HG02943 (cell line): ENCODE data around the gene CNDP1.

Source experiments
- ATAC-seq: cut with Tn5 transposase; IDR thresholded peaks from one replicate; pipeline ENCODE4 v1.9.1; 2021; ENCODE audit warnings: mild to moderate bottlenecking, low read depth, moderate library complexity; ENCODE audit not compliant: unreplicated experiment

Gene CNDP1

DNA sequence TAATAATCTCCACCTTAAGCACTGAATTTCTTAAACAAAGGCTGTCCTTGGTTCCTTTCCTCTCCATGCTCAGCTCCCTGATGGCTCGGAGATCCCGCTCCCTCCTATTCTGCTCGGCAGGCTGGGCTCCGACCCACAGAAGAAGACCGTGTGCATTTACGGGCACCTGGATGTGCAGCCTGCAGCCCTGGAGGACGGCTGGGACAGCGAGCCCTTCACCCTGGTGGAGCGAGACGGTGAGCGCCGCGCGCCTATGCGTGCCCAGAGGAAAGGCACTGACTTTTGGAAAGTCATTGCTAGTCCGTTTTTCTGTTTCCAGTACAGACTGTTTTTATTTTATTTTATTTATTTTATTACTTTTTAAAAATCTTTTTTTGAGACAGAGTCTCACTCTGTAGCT, 28.5 kb upstream of the CNDP1 start:
- no peak for ATAC-seq

DNA sequence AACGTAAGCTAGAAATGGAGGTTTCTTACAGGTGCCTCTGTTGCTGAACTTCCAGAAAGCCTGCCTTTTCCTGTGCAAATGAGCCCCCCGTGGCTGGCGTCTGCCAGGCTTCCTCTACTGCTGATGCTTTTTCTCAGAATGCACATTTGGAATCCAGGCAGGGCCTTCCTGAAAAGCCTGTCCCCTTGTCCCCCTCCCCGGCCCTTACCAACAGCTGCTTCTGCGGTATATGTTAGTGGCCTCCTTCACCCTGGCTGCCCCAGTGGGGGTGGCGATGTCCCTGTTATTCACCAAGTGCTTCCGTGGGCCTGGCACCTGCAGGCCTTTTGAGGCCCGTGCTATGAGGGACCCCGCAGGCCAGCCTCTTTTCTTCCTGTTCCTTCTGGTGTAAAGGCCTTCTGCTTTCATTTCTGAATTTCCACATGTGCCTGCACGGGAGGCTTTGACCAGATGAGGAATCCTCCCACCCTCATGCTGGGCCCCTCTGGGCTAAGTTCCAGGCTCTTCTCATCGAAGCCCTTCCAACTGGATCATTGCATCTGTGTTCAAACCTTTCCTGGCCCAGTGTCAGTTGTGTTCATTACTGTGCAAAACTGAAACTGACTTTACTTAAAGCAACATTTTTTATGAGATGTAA, 27.7 kb upstream of the CNDP1 start:
- no peak for ATAC-seq

DNA sequence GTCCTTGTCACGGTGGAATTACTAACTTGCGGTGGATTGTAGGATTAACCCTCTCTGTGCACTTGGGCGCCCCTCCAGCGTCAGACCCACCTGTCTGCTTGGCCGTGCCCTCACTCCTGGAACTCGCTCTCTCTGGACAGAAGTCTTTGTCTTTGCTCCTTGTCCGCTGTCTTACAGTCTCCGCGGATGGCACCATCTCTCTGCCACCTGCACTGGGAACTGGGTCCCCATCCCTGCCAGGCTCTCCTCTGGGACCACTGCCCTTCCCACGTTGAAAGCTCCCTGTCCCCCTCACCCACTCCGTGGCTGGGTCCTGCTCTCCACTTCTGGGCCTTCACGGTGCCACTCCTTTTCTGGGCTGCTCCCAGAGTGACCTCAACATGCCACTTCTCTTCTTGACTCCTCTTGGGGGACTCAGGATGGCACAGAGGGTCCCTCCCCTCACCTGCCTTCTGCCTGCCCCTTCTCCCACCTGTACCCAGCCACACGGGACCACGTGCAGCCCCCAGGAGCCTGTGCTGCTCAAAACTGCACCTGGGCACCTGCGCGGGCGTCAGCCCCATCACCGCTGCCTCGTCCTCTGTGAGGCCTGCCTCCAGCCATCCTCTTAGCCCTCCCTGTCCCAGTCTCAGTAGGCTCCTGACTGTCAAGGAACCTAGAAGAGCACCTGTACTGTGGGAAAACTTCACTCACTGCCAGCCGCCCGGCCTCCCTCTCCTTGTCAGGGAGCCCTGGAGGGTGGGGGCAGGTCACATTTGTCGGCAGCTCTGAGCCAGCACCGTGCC, 27.0 kb upstream of the CNDP1 start:
- no peak for ATAC-seq

DNA sequence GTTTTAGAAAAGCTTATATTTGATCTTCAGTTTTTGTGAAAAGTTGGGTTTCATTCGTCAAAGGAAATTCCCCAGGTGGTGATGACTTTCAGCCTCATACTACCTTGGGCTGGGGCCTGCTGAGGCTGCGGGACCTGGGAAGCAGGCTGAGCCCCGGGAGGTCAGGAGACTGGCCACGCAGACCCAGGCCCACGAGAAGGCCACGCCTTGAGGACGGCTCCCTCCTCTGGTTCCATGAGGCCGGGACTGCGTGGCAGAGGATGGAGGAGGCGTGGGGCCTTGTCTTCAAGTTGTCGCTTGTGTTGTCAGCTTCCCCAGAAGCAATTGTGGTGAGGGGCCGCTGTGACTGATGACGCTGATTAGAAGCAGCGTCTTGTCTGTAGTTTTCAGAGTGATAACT, 26.4 kb upstream of the CNDP1 start:
- ATAC-seq: no peak

DNA sequence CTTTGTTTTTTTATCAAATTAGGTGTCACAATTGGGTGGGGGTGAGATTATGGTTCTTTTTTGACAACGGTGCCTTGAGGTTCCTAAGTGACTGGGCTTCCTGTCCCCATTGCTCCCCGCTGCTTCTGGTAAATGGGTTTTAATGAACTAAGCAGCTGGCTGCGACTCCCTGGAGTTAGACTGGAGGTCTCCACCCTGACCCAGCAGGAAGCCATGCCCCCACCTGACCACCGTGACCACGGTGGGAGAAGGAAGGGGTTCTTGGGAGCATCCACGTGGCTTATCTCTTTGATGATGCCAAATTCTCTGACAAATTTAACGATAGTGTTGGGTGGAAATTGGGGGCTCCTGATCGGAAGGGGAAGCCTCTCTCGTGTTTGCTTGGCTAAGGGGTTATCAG, 25.9 kb upstream of the CNDP1 start:
- ATAC-seq: no peak

DNA sequence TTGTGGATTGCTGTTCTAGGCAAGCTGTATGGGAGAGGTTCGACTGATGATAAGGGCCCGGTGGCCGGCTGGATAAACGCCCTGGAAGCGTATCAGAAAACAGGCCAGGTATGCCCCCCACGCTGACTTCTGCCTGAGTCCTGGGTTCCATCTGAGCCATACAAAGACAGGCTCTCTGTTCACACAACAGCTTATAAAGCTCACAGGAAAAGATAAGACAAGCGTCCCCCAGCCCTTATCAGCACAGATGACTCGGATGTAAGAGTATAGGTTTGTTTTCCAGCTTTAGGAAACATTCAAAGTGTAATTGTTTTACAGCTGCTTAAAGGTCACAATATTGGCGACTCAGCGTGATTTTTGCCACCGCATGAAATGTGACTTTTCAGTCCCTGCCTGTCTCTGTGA, 25.5 kb upstream of the CNDP1 start:
- ATAC-seq: no peak

DNA sequence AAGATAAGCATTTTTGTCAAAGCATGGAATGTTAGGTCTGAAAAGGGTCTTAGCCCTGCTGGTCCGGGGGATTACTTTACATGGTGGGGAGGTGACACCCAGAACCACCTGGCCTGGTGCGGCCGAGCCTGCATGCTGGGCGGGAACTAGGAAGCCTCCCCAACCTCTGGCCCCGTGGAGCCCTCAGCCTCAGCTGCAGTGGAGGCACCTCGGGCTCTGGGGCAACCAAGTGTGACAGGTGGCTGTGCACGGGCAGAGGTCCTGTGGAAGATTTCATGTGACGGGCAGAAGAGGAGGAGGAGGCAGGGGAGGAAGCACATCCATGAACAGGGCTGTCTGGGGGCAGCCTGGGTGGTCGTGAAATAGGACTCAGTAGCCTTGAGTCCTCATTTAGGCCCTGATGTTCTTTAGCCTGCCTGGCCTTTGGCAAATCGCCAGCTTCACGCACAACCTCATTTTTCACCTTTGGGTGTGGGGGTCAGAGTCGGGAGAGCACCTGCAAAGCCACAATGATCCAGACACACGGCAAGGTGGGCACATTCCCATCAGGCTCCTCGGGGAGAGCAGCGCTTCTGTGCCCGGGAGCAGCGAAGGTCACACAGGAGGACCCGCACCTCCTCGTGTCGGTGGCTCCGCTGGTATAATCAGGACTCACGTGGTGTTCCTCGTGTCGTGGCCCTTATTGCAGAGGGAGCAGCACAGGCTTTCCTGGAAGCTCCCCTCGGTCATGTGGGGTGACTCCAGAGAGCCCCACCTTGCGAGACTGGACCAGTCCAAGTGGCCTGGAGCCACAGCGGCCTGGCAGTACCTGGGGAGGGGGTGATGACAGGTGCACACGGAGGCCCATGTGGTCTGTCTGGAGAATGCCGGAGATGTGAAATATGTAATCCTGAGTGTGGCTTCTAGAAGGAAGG, 24.2 kb upstream of the CNDP1 start:
- ATAC-seq: no peak

DNA sequence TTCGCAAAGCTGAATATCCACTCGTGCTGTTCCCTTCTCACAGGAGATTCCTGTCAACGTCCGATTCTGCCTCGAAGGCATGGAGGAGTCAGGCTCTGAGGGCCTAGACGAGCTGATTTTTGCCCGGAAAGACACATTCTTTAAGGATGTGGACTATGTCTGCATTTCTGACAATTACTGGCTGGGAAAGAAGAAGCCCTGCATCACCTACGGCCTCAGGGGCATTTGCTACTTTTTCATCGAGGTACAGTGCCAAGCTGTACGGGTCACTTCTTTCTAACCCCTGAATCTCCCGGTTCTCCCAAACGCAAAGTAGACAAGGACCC, 23.6 kb upstream of the CNDP1 start:
- no peak for ATAC-seq

DNA sequence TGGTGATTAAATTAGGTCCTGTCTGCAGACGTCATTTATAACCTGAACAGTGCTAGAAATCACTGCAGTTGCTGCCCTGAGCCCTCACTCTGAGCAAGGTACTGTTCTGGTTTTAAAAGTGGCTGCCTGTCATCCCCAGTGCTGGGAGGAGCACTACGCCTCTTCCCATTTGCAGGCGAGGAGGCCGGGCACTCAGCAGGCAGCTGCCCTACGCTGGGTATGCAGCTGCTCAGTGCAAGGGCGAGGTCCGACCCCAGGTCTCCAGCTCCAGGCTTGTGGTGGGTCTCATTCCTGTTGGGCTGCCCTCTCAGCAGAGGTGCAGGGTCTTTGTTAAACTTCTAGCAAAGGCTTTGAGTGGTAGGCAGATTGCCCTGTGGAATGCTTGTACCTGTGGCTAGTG, 22.5 kb upstream of the CNDP1 start:
- ATAC-seq: no peak

DNA sequence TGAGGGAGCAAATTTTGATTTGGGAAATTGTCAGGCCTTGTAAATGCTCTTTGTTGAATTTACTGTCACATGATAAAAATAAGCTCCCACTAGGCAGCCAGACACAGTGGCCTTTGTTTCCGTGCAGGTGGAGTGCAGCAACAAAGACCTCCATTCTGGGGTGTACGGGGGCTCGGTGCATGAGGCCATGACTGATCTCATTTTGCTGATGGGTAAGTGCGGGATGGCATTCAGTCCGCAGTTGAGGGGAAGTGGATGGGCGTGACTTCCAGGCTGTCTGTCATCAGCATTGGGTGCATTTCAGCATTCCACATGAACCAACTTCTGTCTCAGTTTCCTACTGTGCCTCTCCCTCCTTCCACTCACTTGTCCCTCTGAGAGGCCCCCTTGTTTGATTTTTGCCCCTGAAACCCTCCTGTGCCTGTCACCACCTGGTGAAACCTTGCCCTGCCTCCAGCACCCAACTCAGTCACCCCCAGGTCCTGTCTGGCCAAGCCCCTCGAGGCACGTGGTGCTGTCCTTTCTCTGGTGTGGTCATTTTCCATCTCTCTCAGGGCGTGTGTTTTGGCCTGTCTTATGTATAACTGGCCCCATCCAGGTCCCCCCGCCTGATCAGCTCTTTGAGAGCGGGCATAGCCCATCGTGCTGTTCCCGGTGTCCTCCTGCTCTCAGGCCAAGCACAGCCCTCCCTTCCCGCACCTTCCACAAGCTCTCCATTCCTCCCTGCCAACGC, 21.8 kb upstream of the CNDP1 start:
- no peak for ATAC-seq

DNA sequence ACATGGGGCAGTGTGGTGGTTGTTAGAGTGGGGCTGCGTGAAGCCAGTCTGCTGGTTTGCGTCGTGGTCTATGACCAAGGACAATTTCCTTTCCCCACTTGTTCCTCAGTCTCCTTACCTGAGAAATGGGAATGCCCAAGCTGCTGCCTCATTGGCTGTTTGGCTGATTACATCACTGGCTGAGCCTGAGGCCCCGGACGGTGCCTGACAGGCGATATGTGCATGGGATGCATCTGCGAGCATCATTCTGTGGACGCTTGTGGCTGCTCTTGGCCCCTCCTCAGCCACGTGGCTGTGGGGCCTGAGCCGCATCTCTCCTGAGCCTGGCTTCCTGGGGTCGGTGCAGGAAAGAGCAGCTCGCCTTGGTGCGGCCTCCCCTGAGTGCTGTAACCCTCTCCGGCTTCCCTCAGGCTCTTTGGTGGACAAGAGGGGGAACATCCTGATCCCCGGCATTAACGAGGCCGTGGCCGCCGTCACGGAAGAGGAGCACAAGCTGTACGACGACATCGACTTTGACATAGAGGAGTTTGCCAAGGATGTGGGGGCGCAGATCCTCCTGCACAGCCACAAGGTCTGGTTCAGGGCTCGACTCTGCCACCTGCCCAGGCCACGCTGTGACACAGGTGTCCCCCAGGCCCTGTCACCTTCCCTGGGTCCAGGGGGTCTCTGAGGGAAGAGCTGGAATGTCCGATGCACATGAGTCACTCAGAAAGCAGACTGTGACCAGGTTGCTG, 21.0 kb upstream of the CNDP1 start:
- no peak for ATAC-seq

DNA sequence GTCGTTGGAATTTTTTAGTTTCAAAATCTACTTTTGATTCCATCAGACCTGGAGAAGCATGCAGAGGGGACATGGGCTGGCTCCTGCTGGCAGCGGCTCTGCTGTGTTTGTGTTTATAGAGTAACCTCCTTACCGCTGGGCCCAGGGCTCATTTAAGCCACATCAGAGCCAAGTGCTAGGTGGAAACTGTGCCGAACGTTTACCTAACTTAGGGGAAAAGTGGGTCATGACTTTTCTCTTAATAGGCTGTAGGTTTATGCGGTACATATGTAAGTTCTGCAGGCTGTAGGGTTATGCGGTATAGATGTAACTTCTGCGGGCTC, 20.5 kb upstream of the CNDP1 start:
- ATAC-seq: no peak

DNA sequence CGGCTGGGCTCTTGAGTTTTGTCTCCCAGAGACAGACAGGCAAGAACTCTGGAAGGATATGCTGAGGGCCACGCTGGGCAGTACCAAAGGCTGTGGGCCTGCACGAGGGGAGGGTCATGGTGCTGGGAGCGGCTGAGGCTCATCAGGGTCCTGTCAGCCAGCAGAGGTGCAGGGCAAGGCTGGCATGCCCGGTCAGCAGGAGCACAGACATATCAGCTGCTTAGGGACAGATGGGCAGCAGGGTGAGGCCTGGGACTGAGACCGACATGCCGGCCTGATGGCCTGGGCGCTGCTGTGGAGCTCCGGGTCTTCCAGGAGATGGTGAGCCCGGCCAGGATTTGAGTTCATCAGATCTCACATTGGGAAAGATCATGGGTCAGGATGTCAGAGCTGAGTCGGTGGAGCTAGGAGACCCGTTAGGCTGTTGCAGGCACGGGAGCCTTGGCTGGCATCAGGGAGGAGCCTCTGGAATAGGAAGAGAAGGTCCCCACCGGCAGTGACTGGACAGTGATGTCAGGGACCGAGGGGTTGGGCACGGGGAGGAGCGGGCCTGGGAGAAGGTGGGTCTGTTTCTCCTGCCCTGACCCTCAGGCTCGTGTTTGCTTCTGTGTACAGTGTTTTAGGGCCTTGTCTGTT, 19.3 kb upstream of the CNDP1 start:
- ATAC-seq: no peak

DNA sequence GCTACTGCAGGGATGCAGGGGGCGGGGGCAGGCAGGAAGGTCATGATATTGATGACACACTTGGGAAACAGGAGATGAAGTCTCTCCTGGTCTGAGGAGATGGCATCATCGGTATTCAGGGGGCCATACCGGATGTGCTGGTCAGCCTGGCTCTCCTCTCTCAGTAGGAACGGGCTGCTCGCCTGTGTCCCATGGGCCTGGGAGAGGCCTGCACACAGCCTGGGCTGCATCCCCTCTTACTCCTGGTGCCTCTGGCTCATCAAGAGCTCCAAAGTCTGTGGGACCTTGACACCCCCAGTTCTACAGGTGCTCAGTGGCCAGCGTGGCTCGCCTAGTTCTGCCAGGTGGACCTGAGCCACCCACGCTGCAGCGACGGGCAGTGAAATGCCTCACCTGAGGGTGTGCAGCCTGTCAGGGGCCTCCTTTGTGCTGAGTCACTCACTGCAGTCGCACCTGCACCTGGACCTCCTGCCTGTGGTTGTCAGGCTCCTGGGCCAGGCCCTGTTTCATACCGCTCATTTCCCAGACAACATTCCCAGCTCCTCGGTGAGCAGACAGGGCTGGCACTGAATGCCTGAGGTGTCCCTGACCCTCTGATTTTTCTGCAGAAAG, 18.6 kb upstream of the CNDP1 start:
- ATAC-seq: no peak

DNA sequence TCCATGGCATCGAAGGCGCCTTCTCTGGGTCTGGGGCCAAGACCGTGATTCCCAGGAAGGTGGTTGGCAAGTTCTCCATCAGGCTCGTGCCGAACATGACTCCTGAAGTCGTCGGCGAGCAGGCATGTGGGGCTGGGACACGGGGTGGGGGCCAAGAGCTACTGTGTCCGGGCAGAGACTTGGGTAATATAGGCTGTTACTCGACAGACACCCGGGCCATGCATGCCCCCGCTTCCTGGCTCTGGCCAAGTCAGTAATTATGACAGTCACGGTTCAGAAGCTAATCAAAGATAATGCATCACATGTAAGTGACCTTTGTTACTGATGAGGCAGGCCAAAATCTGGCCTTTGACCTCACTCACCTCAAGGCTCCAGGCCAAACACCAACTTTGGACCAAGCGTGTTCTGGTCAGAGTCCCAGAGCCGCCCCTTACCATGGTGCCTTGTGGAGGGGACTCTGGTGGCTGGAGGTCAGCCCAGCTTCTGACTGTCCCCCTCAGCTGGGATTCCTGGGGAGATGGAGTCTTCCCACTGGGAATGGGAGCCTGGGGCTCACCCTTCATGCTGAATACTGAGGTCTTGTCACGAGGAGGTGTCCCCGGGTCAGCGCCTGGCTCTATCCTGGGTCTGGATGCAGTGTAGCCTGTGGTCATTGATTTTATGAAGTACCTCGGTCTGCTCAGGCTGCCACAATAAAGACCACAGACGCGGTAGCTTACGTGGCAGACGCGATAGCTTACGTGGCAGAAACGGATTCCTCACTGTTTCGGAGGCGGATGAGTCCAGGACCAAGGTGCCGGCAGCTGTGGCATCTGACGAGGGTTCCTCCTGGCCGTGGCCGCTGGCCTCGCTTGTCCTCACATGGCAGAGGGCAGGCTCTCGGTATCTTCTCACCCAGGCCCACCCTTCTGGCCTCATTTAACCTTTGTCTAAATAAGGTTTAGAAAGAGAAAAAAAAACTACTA, 17.7 kb upstream of the CNDP1 start:
- no peak for ATAC-seq

DNA sequence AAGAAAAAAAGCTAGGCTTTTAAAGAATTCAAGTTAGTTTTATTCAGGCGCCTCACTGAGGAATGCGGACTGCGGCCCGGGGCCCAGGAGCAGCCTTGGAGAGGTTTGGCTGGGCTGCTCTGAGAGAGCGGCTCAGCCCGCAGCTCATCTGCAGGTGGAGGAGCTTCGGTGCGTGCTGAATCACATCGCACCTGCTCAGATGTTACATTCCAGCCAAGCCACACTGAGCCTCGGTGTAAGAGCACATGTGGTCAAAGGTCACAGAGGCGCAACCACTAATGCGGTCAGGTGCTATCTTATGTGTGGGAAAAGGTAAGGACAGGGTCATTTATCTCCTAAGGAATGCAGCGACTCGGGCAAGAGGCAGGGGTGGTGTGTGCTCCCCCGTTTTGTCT, 17.1 kb upstream of the CNDP1 start:
- no peak for ATAC-seq

DNA sequence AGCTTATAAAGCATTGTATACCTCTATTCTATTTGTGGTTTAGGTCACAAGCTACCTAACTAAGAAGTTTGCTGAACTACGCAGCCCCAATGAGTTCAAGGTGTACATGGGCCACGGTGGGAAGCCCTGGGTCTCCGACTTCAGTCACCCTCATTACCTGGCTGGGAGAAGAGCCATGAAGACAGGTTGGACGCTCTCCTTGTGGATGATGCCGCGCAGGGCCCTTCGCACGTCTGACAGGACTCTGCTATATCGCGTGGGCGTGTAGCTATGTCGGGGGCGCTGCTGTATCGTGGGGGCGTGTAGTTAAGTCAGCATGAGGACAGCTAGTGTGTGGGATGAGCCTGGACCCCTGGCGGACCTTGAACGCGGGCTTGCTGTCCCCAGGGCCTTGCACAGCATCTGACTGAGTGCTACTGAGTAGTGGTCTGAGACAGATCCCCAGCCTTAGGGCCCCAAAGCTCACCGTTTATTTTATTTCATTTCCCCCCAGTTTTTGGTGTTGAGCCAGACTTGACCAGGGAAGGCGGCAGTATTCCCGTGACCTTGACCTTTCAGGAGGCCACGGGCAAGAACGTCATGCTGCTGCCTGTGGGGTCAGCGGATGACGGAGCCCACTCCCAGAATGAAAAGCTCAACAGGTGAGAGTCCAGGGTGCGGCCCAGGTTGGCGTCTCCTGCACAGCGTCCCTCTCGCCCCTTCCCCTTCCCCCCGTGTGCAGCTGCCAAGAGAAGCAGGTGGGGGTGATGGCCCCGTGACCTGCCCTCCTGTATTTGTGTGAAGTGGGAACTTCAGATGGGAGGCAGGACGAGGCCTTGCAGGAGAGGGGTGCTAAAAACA, 15.6 kb upstream of the CNDP1 start:
- ATAC-seq: no peak
